ENCODE measurements around the gene NET1. TPM values are rescaled to one million over a fixed set of nuclear protein-coding genes. Genes with fewer than 3 reads are reported as not detected.

Gene NET1
- total and polyA plus RNA-seq, 2 donors (not counting 3 experiments of a cell fraction or from before 2014, with no cell fraction given): 14.4 to 46.3 TPM

DNA sequence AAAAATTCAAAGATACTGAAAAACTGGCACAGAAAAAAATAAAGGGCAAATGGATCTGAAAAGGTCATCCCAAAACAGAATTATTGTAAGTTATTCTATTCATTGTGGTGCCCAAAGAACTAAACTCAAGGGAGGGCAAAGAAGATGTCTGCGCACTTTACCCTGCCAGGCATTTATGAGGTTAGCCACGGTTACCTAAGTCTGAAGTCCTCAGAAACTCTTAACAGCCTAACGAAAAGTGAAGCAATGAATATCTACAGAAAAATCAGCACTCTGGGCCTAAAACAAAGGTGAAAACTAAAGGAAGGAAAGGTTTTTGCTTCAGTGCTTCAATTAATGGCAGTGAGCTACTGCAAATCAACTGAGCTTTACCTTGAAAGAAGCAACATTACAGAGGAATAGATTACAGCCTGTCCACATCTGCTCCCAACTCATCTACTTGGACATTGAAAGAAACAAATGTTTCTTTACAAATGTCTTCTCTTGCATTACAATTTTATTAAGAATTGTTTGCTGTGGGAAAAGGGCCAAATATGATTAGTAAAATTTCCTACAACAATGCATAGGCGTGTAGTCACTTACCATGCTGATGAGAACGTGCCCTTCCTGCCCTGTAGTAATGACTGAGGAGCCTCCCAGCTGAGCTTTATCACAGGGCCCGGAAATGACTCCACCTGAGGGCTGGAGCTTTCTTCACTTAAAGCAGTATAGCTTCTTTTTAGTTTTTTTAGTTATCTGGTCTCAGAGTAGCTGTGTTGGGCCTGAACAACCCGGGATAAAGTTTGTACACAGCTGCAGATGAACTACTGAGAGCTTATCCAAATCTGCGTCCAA lies 7.9 kb upstream of the NET1 start, which contains the start of gene TUBAL3:
Gene TUBAL3 (minus strand): TSS at position 621 of the 834 bp plus-strand sequence. CDS start 36 bp downstream, at position 585.
- peak within 1 kb of the TSS; percentile 21 for H2AFZ ChIP-seq (ENCODE audit: low read depth, low read length)
- DNase-seq (ENCODE audit: low read depth, low spot score): peak; percentile 52
- no peak within 1 kb of the TSS for H3K4me3 ChIP-seq (replicated peaks in 1 of 3; ENCODE audit: insufficient read depth in 1 of 3, low read depth in 1 of 3, low read length in 3 of 3)
- FAIRE-seq: peak; percentile 71
- H3K4me2 ChIP-seq (ENCODE audit: insufficient read depth, low read length): no peak within 1 kb of the TSS
- H3K9me1 ChIP-seq (replicated peaks; ENCODE audit: control insufficient read depth, extremely low read depth, insufficient read depth, low read length): no peaks in the 10 kb centered on the region
- H3K9me3 ChIP-seq (replicated peaks; ENCODE audit: control insufficient read depth, insufficient read depth, low read length): no peaks in the 10 kb centered on the region
- H3K4me1 ChIP-seq (ENCODE audit: control insufficient read depth, extremely low read depth, insufficient read depth, low read length): peaks cover 8% of the 10 kb centered on the region
- dilution Hi-C loops (cut with MboI; ENCODE audit: extremely low pct_ligation_motif_present, low sequenced_read_pairs): no loop called here
- TF ChIP-seq POLR2A (IDR thresholded peaks at IDR 0.05; ENCODE audit: low read depth, low read length): no peak
- no peak for TF ChIP-seq MYC (IDR thresholded peaks at IDR 0.05; ENCODE audit: low read depth, low read length)
- TF ChIP-seq POLR2AphosphoS5 (IDR thresholded peaks at IDR 0.05; ENCODE audit: insufficient read depth, low read depth, low read length): peak; percentile 27
- TF ChIP-seq EZH2 (IDR thresholded peaks at IDR 0.05; ENCODE audit: borderline replicate concordance, low read depth, low read length, severe bottlenecking): no peak
- TF ChIP-seq, protein P1, sequence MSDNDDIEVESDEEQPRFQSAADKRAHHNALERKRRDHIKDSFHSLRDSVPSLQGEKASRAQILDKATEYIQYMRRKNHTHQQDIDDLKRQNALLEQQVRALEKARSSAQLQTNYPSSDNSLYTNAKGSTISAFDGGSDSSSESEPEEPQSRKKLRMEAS (IDR thresholded peaks at IDR 0.05; ENCODE audit: insufficient read depth, insufficient read length): no peak
- TF ChIP-seq JUN (IDR thresholded peaks at IDR 0.05; ENCODE audit: borderline replicate concordance, insufficient read depth, insufficient read length, low read depth): no peak
- TF ChIP-seq, protein P2, sequence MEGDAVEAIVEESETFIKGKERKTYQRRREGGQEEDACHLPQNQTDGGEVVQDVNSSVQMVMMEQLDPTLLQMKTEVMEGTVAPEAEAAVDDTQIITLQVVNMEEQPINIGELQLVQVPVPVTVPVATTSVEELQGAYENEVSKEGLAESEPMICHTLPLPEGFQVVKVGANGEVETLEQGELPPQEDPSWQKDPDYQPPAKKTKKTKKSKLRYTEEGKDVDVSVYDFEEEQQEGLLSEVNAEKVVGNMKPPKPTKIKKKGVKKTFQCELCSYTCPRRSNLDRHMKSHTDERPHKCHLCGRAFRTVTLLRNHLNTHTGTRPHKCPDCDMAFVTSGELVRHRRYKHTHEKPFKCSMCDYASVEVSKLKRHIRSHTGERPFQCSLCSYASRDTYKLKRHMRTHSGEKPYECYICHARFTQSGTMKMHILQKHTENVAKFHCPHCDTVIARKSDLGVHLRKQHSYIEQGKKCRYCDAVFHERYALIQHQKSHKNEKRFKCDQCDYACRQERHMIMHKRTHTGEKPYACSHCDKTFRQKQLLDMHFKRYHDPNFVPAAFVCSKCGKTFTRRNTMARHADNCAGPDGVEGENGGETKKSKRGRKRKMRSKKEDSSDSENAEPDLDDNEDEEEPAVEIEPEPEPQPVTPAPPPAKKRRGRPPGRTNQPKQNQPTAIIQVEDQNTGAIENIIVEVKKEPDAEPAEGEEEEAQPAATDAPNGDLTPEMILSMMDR (IDR thresholded peaks at IDR 0.05; ENCODE audit: extremely low read depth in 1 of 2, insufficient read depth in 1 of 2, low read depth in 1 of 2, low read length in 2 of 2): no peak
- peak; percentile 53 for TF ChIP-seq FOS (IDR thresholded peaks at IDR 0.05; ENCODE audit: borderline replicate concordance, insufficient read depth, low read length)
- no peak for TF ChIP-seq GATA2 (IDR thresholded peaks at IDR 0.05; ENCODE audit: insufficient read depth, insufficient read length, low read depth, low read length)
- peaks cover 0 to 3% of the 10 kb centered on the region in 2 experiments for H3K27me3 ChIP-seq (ENCODE audit: control insufficient read depth in 2 of 2, insufficient read depth in 2 of 2, low read length in 2 of 2)
- ChIA-PET CTCF (interaction anchor here (0.8 to 2.5 kb wide), 3 partner anchors 21 to 555 kb away, joined by 3 to 7 read pairs (median 4); no protein-coding TSS in a partner anchor), POLR2A (no interaction called here)
- no peak within 1 kb of the TSS for H3K27ac ChIP-seq (ENCODE audit: insufficient read depth, low read depth, low read length)
- no peak within 1 kb of the TSS for H3K9ac ChIP-seq (replicated peaks; ENCODE audit: extremely low read depth, insufficient read depth, low read length)
- H3K79me2 ChIP-seq (ENCODE audit: control insufficient read depth, insufficient read depth, low read length): no peaks in the 10 kb centered on the region
- no peaks in the 10 kb centered on the region for H3K36me3 ChIP-seq (ENCODE audit: control insufficient read depth in 2 of 2, extremely low read depth in 1 of 2, insufficient read depth in 2 of 2, low read length in 2 of 2)
- BruUV-seq (replicated peaks): no TSS peak
- H4K20me1 ChIP-seq (replicated peaks; ENCODE audit: control insufficient read depth, extremely low read depth, insufficient read depth, low read length): no peaks in the 10 kb centered on the region
- intact Hi-C loops (cut with micrococcal nuclease): no loop called here
